K562 (cell line): Measurements from ENCODE around the gene AJUBA.
A peak's percentile ranks its signal among the peaks of the same experiment; 100 is the strongest.
"Not testable (repeated sequence)": the region's sequence is repeated elsewhere in the genome, so short reads cannot be mapped to it uniquely, and the experiment has no call there.

Source experiments
- CBX5 ChIP-seq: IDR thresholded peaks from 2 replicates; pipeline ENCODE4 v1.6.1; 2014; ENCODE audit warnings: low read depth, borderline replicate concordance
- EP300 ChIP-seq: IDR thresholded peaks from 2 replicates; pipeline ENCODE4 v1.6.1; 2012; ENCODE audit warnings: low read length, improper control_type of control experiment
- HDGF ChIP-seq: fragments of 450-650 bp; IDR thresholded peaks from 2 replicates; pipeline ENCODE4 v1.6.1; 2016
- POLR2A ChIP-seq: fragments of 450-650 bp; conservative IDR thresholded peaks from 2 replicates; pipeline ENCODE4 v1.6.1; 2016
- SMARCA4 ChIP-seq: fragments of 450-650 bp; IDR thresholded peaks from 2 replicates; pipeline ENCODE4 v1.6.1; 2016
- YY1 ChIP-seq, 3 experiments: IDR thresholded peaks; 2 replicates each; pipeline ENCODE4 v1.6.1; 2011; ENCODE audit warnings: low read length in 2 of 3, mild to moderate bottlenecking in 2 of 3, moderate library complexity in 2 of 3, borderline replicate concordance in 1 of 3, control low read depth in 1 of 3, low read depth in 1 of 3; ENCODE audit not compliant: insufficient read depth in 3 of 3, insufficient replicate concordance in 2 of 3, control insufficient read depth in 1 of 3, insufficient read length in 1 of 3; ENCODE audit errors: extremely low read depth in 1 of 3
- ZNF121 ChIP-seq: sonication (generic); formaldehyde crosslinking; conservative IDR thresholded peaks from 2 replicates; pipeline ENCODE4 v1.8.0; 2022; ENCODE audit warnings: missing genetic modification reagents
- ZNF561 ChIP-seq: fragments of 450-650 bp; formaldehyde crosslinking; conservative IDR thresholded peaks from 2 replicates; pipeline ENCODE4 v1.4.0; 2020; ENCODE audit warnings: mild to moderate bottlenecking, moderate library complexity
- TF ChIP-seq, protein P1 (sequence below): sonication (generic); formaldehyde crosslinking; IDR thresholded peaks from 2 replicates; pipeline ENCODE4 v1.5.0; 2020; ENCODE audit warnings: missing genetic modification reagents
- TF ChIP-seq, protein P2 (sequence below), 2 experiments: fragments of 200-800 bp in 1 of 2; sonication (Bioruptor generic) in 1 of 2; sonication (generic) in 1 of 2; formaldehyde crosslinking in 1 of 2; IDR thresholded peaks in 1 of 2; conservative IDR thresholded peaks in 1 of 2; 2 replicates each; pipeline versions ENCODE4 v1.5.0 to v1.6.1; 2016 to 2020; ENCODE audit warnings: missing compliant biosample characterization in 1 of 2, missing genetic modification characterization in 1 of 2, missing genetic modification reagents in 1 of 2
- TF ChIP-seq, protein P3 (sequence below): fragments of 450-650 bp; conservative IDR thresholded peaks from 2 replicates; pipeline ENCODE4 v1.6.1; 2016; ENCODE audit warnings: missing genetic modification characterization, low read depth, mild to moderate bottlenecking, missing compliant biosample characterization, moderate library complexity

DNA sequence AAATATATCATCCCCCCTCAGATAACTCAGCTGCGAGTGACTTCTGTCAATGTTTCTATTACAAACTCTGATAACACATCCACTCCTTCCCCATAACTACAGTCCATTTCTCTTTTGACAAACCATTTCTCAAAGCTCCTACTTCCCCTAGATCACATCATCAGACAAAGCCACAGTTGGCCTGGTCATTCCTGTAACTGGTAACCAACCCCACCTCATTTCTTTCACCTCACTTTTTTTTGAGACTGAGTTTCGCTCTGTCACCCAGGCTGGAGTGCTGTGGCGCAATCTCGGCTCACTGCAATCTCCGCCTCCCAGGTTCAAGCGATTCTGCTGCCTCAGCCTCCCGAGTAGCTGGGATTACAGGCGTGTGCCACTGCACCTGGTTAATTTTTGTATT, 30.6 kb downstream of the AJUBA start:
- TF ChIP-seq POLR2A; YY1 (IDR thresholded peaks at IDR 0.05; ENCODE audit: borderline replicate concordance in 1 of 3, control insufficient read depth in 1 of 3, extremely low read depth in 1 of 3, insufficient read depth in 3 of 3, insufficient read length in 1 of 3, insufficient replicate concordance in 2 of 3, low read depth in 1 of 3, low read length in 2 of 3); ZNF121 (CRISPR knock-in tag); EP300; HDGF; ZNF561 (CRISPR knock-in tag); CBX5: not testable (repeated sequence)
- TF ChIP-seq, protein P1, sequence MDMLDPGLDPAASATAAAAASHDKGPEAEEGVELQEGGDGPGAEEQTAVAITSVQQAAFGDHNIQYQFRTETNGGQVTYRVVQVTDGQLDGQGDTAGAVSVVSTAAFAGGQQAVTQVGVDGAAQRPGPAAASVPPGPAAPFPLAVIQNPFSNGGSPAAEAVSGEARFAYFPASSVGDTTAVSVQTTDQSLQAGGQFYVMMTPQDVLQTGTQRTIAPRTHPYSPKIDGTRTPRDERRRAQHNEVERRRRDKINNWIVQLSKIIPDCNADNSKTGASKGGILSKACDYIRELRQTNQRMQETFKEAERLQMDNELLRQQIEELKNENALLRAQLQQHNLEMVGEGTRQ (CRISPR knock-in tag), result not testable (repeated sequence)
- TF ChIP-seq, protein P2, sequence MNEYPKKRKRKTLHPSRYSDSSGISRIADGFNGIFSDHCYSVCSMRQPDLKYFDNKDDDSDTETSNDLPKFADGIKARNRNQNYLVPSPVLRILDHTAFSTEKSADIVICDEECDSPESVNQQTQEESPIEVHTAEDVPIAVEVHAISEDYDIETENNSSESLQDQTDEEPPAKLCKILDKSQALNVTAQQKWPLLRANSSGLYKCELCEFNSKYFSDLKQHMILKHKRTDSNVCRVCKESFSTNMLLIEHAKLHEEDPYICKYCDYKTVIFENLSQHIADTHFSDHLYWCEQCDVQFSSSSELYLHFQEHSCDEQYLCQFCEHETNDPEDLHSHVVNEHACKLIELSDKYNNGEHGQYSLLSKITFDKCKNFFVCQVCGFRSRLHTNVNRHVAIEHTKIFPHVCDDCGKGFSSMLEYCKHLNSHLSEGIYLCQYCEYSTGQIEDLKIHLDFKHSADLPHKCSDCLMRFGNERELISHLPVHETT (CRISPR knock-in tag; conservative IDR thresholded peaks at IDR 0.05 in 1 of 2, IDR thresholded peaks at IDR 0.05 in 1 of 2), result not testable (repeated sequence)
- peak; percentile 38; the same call in 1 of the 2 replicates for TF ChIP-seq SMARCA4
- TF ChIP-seq, protein P3, sequence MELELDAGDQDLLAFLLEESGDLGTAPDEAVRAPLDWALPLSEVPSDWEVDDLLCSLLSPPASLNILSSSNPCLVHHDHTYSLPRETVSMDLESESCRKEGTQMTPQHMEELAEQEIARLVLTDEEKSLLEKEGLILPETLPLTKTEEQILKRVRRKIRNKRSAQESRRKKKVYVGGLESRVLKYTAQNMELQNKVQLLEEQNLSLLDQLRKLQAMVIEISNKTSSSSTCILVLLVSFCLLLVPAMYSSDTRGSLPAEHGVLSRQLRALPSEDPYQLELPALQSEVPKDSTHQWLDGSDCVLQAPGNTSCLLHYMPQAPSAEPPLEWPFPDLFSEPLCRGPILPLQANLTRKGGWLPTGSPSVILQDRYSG (tag), result not testable (repeated sequence)
